ENCODE results near the gene EEFSEC. TPM values are rescaled to one million over a fixed set of nuclear protein-coding genes. Genes with fewer than 3 reads are reported as not detected.

Gene EEFSEC
- total and polyA plus RNA-seq, 2 of the 8 experiments (the other 6 are each of a cell fraction or from before 2014, with no cell fraction given), result 13.1 to 19.8 TPM

DNA sequence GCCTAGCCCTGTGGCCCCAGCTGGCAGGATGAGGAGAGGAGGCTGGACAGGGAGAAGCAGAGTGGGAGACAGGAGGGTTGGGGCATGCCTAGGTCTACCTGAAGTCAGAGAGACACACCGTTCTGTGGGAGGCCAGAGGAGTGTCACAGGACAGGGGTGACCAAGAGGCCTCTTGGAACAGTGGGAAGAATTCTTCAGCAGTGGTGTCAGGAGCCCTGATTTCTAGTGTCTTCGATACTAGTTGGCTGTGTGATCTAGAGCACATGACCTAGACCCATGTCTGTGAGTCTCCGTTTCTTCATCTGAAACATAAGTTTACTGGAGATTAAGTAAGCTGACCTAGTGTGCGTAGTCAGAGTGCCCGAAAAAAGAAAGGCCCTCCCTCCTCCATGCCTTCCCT lies 92.2 kb downstream of the EEFSEC start:
- H3K4me2 ChIP-seq (ENCODE audit: insufficient read depth in 1 of 2, low read depth in 2 of 2, low read length in 2 of 2), result no peak overlapping the region
- H3K56ac ChIP-seq (replicated peaks; ENCODE audit: insufficient read length, low read depth, low read length), result no peak overlapping the region
- H4K5ac ChIP-seq (ENCODE audit: insufficient read length, low read depth, low read length), result no peak overlapping the region
- DNase-seq (ENCODE audit: low read depth in 1 of 2, low spot score in 2 of 2), result peak in 1 of 2 experiments; percentile 35
- no peak overlapping the region for H4K91ac ChIP-seq (replicated peaks; ENCODE audit: insufficient read length, low read length)
- H3K27me3 ChIP-seq (replicated peaks in 1 of 4; ENCODE audit: control insufficient read depth in 3 of 4, extremely low read depth in 1 of 4, insufficient read depth in 3 of 4, low read length in 3 of 4), result no peaks in the 10 kb centered on the region
- no peak overlapping the region for H3K4ac ChIP-seq (replicated peaks; ENCODE audit: insufficient read length, low read depth, low read length)
- no peak overlapping the region for H2AK5ac ChIP-seq (ENCODE audit: low read depth, low read length)
- WGBS, 2 experiments (ENCODE audit: extremely low coverage in 1 of 2, insufficient coverage in 1 of 2, insufficient read length in 1 of 2, insufficient replicate concordance in 2 of 2, low coverage in 1 of 2, low lambda C conversion rate in 2 of 2, missing lambda C conversion rate in 1 of 2), result 84% methylated on average over 5 of the region's 5 CpGs; no CpG with 5 or more reads in 1 of the 2 experiments
- ChIA-PET POLR2A (ENCODE audit: partially characterized antibody) (interaction anchor here (1.3 kb wide), 1 partner anchor 24 kb away, joined by 3 read pairs; no protein-coding TSS in a partner anchor), CTCF (ENCODE audit: partially characterized antibody) (interaction anchor here (0.6 to 3.1 kb wide), 10 partner anchors 8 to 251 kb away, joined by 3 to 11 read pairs (median 4); no protein-coding TSS in a partner anchor)
- H3K79me1 ChIP-seq (ENCODE audit: low read depth, low read length), result no peaks in the 10 kb centered on the region
- no peak overlapping the region for H2BK5ac ChIP-seq (ENCODE audit: low read depth, low read length)
- TF ChIP-seq CBX5 (IDR thresholded peaks at IDR 0.05; ENCODE audit: low read depth, low read length) (no peak), SUZ12 (IDR thresholded peaks at IDR 0.05; ENCODE audit: low read length) (no peak), SP1 (IDR thresholded peaks at IDR 0.05; ENCODE audit: low read depth, low read length) (no peak), RXRA (IDR thresholded peaks at IDR 0.05; ENCODE audit: insufficient read depth, low read depth, low read length) (no peak), JUN (IDR thresholded peaks at IDR 0.05; ENCODE audit: low read depth, low read length) (no peak)
- no peak overlapping the region for H2AFZ ChIP-seq (ENCODE audit: low read length)
- H3K18ac ChIP-seq (ENCODE audit: extremely low read depth, low read length), result no peak overlapping the region
- no peaks in the 10 kb centered on the region for H3K23me2 ChIP-seq (ENCODE audit: low read depth, low read length)
- no peaks in the 10 kb centered on the region for H4K20me1 ChIP-seq (replicated peaks in 1 of 2; ENCODE audit: control insufficient read depth in 1 of 2, insufficient read depth in 2 of 2, low read length in 2 of 2)
- H2BK12ac ChIP-seq (ENCODE audit: low read depth, low read length), result no peak overlapping the region
- H2BK15ac ChIP-seq (ENCODE audit: low read length), result no peak overlapping the region
- no peaks in the 10 kb centered on the region for H3K36me3 ChIP-seq (ENCODE audit: control insufficient read depth in 2 of 4, insufficient read depth in 4 of 4, low read length in 3 of 4)
- H4K8ac ChIP-seq (ENCODE audit: extremely low read depth, insufficient read depth, low read length), result no peak overlapping the region; the same call in 1 of the 2 replicates
- no peak overlapping the region for H3K14ac ChIP-seq (ENCODE audit: insufficient read length)
- H3K4me3 ChIP-seq (ENCODE audit: extremely low read depth in 1 of 4, insufficient read depth in 2 of 4, low read depth in 3 of 4, low read length in 4 of 4), result no peak overlapping the region
- no peak overlapping the region for H3K27ac ChIP-seq (ENCODE audit: low read depth, low read length)
- H3K4me1 ChIP-seq (replicated peaks in 1 of 4; ENCODE audit: control insufficient read depth in 3 of 4, insufficient read depth in 4 of 4, low read length in 3 of 4), result no peaks in the 10 kb centered on the region
- no peaks in the 10 kb centered on the region for H3K9me3 ChIP-seq (ENCODE audit: insufficient read depth in 2 of 2, low read depth in 1 of 2, low read length in 1 of 2)
- H3K23ac ChIP-seq (ENCODE audit: insufficient read length), result no peak overlapping the region
- H2BK20ac ChIP-seq (ENCODE audit: low read length), result no peak overlapping the region
- no peak overlapping the region for H3K9ac ChIP-seq (replicated peaks in 1 of 4; ENCODE audit: extremely low read depth in 1 of 4, low read depth in 3 of 4, low read length in 3 of 4)
- no peak for FAIRE-seq
- no peak overlapping the region for H2BK120ac ChIP-seq (replicated peaks; ENCODE audit: low read depth, low read length)
- H3K79me2 ChIP-seq (ENCODE audit: control insufficient read depth in 1 of 2, insufficient read depth in 2 of 2, low read length in 2 of 2), result no peaks in the 10 kb centered on the region
